A172 (cell line): Measurements from ENCODE around the gene DIP2C. TPM values are rescaled to one million over a fixed set of nuclear protein-coding genes. Genes with fewer than 3 reads are reported as not detected.
"Not testable (repeated sequence)": the region's sequence is repeated elsewhere in the genome, so short reads cannot be mapped to it uniquely, and the experiment has no call there.

Source experiments
- DNase-seq: peaks from one replicate; pipeline ENCODE4 v3.0.0-alpha.2; 2015; ENCODE audit warnings: low spot score
- total RNA-seq: library from RNA; depleted of rRNA; stranded (reverse); fragments of >200 nt; shearing (Covaris generic); gene quantifications from 2 replicates; pipeline ENCODE4 v1.2.3, GENCODE V29; 2014

DIP2C gene
- total RNA-seq, 1 experiment from 2014 or later = 12.8 TPM

- no peak for DNase-seq
Measured at GRCh38 chr10:451856-452255, 237.6 kb downstream of the DIP2C start.

- peak; percentile 10 for DNase-seq
Measured at GRCh38 chr10:451021-451471, 238.4 kb downstream of the DIP2C start.

GRCh38 chr10:450463-450862 is 239.0 kb downstream of the DIP2C start:
- DNase-seq = no peak

GRCh38 chr10:449331-449730 is 240.1 kb downstream of the DIP2C start:
- not testable (repeated sequence) for DNase-seq

- DNase-seq = no peak
Measured at GRCh38 chr10:443459-443858, 246.0 kb downstream of the DIP2C start.

GRCh38 chr10:442209-442608 is 247.3 kb downstream of the DIP2C start:
- no peak for DNase-seq

- no peak for DNase-seq
Measured at GRCh38 chr10:441659-442058, 247.8 kb downstream of the DIP2C start.

- no peak for DNase-seq
Measured at GRCh38 chr10:440127-440526, 249.3 kb downstream of the DIP2C start.

GRCh38 chr10:437698-438490 is 251.6 kb downstream of the DIP2C start:
- no peak for DNase-seq

- DNase-seq = no peak
Measured at GRCh38 chr10:436911-437665, 252.4 kb downstream of the DIP2C start.

GRCh38 chr10:436013-436697 is 253.3 kb downstream of the DIP2C start:
- no peak for DNase-seq

- DNase-seq = no peak
Measured at GRCh38 chr10:435397-435796, 254.1 kb downstream of the DIP2C start.

- no peak for DNase-seq
Measured at GRCh38 chr10:429696-430095, 259.8 kb downstream of the DIP2C start.

- no peak for DNase-seq
Measured at GRCh38 chr10:427761-428519, 261.5 kb downstream of the DIP2C start.

GRCh38 chr10:425365-425764 is 264.1 kb downstream of the DIP2C start:
- not testable (repeated sequence) for DNase-seq

- not testable (repeated sequence) for DNase-seq
Measured at GRCh38 chr10:424724-425123, 264.7 kb downstream of the DIP2C start.

GRCh38 chr10:423178-423577 is 266.3 kb downstream of the DIP2C start:
- DNase-seq = no peak

- no peak for DNase-seq
Measured at GRCh38 chr10:422675-423074, 266.8 kb downstream of the DIP2C start.

GRCh38 chr10:422241-422640 is 267.2 kb downstream of the DIP2C start:
- no peak for DNase-seq

- DNase-seq = no peak
Measured at GRCh38 chr10:421170-421569, 268.3 kb downstream of the DIP2C start.
